Superior temporal gyrus (tissue), 1 donor: Measurements from ENCODE around the gene POLE.

Experiments
- DNase-seq: peaks from one replicate; pipeline ENCODE4 v3.0.0-alpha.2; 2016; ENCODE audit errors: extremely low spot score

Gene POLE, protein sequence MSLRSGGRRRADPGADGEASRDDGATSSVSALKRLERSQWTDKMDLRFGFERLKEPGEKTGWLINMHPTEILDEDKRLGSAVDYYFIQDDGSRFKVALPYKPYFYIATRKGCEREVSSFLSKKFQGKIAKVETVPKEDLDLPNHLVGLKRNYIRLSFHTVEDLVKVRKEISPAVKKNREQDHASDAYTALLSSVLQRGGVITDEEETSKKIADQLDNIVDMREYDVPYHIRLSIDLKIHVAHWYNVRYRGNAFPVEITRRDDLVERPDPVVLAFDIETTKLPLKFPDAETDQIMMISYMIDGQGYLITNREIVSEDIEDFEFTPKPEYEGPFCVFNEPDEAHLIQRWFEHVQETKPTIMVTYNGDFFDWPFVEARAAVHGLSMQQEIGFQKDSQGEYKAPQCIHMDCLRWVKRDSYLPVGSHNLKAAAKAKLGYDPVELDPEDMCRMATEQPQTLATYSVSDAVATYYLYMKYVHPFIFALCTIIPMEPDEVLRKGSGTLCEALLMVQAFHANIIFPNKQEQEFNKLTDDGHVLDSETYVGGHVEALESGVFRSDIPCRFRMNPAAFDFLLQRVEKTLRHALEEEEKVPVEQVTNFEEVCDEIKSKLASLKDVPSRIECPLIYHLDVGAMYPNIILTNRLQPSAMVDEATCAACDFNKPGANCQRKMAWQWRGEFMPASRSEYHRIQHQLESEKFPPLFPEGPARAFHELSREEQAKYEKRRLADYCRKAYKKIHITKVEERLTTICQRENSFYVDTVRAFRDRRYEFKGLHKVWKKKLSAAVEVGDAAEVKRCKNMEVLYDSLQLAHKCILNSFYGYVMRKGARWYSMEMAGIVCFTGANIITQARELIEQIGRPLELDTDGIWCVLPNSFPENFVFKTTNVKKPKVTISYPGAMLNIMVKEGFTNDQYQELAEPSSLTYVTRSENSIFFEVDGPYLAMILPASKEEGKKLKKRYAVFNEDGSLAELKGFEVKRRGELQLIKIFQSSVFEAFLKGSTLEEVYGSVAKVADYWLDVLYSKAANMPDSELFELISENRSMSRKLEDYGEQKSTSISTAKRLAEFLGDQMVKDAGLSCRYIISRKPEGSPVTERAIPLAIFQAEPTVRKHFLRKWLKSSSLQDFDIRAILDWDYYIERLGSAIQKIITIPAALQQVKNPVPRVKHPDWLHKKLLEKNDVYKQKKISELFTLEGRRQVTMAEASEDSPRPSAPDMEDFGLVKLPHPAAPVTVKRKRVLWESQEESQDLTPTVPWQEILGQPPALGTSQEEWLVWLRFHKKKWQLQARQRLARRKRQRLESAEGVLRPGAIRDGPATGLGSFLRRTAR (N-terminal part only)

DNA sequence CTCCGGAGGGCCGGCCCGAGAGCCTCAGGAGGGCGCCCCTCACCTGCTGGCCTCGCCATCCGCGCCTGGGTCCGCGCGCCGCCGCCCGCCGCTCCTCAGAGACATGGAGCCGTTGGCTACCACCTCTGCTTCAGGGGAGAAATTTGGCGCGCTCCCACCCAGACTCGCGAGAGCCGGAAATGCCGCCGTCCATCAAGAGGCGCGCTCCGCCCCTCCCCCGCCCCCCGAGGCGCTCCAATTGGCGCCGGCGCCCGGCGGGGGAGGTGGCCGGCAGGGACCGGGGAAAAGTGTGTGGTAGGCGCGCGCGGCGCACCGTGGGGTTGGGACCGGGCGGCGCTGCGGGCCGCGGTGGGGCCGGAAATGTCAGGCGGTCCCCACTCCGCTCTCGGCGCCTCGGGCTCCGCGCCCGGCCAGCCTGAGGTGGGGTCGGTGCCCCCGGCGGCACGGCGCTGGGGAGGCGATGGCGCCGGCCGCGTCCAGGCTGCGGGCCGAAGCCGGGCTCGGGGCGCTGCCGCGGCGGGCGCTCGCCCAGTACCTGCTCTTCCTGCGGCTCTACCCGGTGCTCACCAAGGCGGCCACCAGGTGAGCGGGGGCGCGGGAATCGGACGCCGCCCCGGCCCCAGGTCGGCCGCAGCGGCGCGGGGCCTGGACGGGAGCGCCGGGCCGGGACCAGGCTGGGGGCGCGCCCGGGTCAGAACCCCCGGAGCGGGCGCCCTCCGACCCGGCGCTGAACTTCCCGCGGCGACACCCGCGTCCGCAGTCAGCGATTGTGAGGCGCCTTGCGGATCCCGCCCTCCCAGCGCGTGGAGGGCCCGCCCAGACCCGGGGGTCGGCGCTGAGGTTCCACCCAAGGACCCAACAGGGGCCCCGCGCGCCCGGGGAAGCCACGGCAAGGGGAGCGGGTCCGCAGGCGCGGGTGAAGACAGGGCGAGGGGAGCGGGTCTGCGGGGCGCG, at the start of gene POLE, which contains the start of gene PXMP2:
TSS of gene POLE (minus strand) at position 132 of the 954 bp plus-strand sequence. CDS start at position 105, 27 bp downstream.
TSS of gene PXMP2 (plus strand) at position 377 of the 954 bp plus-strand sequence. CDS start at position 461, 84 bp downstream.
- DNase-seq, result peak; percentile 84

DNA sequence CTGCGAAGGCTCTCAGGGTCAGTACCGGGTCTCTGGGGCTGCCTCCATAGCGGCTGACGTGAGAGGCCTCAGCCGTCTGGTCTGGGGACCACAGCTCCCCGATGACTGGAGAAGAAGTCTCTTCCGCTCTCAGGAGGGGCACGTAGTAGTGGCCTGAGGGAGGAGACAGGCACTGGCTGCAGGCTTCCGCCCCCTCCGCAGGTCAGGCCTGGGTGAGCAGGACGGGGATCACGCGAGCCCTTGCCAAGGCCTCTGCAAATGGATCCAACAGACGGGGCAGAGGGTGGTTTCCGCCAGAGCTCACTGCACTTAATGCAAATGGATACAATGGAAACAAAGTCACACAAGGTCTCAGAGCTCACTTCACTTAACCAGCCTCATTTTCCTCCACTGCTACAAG, 49.8 kb upstream of the POLE start:
- no peak for DNase-seq

DNA sequence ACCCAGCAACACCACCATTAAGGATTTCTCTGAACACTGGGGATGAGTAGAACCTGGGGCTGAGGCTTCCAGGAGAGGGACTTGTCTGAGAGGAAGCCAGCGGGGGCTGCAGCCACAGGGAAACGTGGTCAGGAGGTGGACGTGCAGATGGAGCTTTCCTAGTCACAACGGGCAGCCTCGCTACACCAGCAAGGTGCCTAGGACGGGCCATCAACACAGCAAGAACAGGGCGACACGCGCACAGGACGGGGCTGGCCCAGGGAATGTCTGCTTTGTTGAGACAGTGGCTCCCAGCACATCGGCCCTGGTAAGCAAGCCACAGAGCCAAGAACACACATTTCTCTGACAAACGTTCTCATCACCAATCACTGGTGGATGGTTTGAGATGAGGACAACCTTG, 49.2 kb upstream of the POLE start:
- DNase-seq, result no peak

DNA sequence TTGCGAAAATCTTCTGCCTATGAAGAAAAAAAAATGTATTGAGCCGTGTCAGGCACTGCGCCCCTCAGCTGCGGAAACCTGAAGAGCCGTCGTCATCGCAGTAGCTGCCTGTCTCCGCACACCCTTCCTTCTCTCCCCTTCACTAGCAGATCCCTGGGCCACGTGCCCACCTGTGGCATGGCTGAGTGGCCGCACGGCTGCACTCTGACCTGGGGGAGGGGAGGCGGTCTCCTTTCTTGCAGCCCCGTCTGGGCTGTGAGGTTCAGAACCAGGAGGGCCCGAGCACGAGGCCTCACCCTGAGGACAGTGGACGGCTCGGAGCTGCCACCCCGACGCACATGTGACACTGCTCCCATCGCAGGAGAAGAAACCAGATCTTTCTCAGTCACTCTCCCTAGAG, 48.4 kb upstream of the POLE start:
- no peak for DNase-seq

DNA sequence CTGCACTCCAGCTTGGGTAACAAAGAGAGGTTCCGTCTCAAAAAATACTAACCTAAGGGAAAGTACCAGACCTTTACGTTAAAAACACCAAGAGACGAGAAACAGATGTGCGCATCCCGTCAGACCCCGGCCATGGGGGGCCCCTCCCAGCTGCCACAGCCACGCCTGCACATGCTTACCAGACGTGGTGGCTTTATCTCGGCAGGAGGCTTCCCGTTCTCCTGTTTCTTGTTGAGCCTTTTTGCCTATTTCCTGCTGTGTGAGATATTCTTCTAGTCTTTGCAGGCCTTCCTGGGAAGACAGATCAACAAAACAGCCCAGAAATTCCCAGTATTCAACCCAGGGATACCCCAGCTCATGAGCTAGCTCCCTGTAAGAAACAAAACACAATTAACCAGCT, 47.1 kb upstream of the POLE start:
- no peak for DNase-seq

DNA sequence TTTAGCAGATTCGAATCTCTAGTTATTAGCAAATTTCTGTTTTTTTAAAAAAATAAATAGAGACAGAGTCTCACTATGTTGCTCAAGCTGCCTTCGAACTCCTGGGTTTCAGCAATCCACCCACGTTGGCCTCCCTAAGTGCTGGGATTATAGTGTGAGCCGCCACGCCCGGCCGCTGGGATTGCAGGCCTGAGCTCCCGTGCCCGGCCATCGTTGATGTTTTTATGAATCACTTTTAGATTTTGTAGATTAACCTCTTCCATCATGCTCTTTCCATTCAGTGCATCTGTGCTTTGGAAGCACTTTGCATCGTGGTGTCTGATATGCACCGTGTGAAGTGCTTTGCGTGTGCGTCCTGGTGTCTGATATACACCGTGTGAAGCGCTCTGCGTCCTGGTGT, 44.4 kb upstream of the POLE start:
- DNase-seq, result no peak

DNA sequence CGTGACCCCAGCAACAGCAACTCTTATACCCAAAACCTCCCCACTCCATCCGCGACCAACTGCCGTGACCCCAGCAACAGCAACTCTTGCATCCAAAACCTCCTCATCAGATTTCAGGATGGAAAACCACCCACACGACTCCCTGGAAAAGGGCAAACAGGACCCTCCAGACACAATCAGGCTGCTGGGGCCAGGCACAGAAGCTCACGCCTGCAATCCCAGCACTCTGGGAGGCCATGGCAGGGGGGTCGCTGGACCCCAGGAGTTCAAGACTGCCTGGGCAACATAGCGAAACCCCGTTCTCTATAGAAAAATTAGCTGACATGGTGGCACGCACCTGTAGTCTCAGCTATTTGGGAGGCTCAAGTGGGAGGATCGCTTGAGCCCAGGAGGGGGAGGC, 43.2 kb upstream of the POLE start:
- DNase-seq, result no peak

DNA sequence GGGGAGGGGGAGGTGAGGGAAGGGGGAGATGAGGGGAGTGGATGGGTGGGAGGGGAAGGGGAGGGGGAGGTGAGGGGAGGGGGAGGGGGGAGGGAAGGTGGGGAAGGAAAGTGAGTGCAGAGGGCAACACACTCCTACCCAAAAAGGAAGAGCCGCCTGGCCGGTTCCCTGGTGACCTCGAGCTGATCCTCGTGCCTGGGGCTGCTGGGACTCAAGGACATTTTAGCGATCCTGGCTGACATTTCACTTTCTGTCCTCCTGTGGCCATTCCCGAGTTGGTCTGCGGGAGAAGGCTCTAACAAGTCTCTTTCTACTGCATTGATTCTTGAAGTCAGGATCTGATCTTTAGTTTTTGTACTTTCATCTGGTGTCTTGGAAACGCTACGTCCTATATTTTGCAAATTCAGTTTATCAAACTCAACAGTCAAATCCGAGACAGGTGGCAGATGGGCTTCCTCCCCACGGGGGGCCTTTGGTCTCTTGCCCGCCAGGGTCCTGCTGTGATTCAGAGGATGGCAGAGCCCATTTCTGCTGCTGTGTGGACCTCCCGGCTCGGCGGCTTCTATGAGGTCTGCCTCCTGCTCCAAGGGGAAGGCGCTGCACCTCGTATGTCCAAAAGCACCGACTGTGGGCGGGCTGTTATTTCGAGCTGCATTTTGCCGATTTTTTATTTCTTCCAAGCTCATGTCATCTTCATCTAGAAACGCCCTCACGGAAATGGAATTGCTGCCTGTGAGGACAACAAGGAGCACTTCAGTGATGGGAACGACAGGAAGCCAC, 42.6 kb upstream of the POLE start:
- peak; percentile 44 for DNase-seq

DNA sequence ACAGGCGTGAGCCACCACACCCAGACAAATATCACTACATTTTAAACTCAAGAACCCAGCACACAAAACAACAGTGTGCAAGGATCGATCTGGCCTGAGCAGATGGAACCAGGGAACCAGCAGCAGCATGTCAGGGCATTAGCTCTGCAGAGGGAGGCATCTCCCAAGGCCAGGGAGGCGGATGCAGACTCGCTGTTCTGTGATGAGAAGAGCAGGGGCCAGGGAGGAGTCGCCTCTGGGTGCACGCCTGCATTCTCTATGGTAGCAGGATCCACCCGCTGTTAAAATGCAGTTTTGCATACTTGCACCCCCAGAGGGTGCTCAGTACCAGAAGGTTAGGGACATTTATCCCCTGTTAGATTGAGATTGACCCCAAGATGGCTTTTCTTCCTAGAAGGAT, 41.4 kb upstream of the POLE start:
- no peak for DNase-seq

DNA sequence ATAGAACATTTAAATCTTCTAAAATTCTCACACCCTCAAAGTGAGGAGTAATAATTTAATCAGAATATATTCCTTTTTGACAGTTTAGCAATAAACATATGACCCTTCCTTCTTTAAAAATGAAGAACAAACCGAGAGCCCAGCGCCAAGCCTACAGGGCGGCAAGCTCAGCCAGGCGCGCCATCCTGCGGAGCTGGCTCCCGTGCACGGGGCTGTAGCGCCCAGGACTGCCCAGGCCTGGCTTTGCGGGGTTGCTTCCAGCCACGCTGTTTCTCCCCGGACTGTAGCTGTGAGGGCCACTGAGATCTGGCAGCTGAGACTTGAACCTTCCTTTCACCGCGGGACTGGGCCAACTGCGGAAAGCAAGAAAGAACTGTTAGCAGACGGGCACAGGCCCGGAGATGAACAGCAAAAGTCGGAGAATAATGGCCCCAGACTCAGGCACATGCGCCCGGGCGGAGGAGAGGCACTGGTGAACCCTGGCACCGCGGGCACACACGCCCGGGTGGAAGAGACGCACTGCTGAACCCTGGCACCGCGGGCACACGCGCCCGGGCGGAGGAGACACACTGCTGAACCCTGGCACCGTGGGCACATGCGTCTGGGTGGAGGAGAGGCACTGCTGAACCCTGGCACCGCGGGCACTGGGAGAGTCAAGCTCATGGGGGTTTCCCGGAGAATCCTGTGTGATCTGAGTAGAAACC, 40.1 kb upstream of the POLE start:
- no peak for DNase-seq

DNA sequence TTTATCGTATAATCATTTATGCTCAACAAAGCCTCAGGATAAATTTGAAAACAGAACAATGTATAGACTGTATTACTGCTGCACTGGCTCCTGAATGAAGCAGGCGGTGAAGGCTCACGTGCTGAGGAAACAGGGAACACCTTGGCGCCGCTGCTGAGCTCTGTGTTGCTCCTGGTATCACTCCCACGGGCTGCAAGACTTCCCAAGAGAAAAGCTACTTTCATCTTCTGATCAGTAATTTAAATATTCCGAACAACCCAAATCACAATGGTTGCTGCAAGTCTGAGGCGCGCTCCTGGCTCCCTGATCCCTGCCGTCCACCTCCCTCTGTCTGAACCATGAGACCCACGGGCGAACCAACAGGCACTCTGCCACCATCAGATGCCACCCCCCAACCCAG, 39.2 kb upstream of the POLE start:
- DNase-seq, result no peak

DNA sequence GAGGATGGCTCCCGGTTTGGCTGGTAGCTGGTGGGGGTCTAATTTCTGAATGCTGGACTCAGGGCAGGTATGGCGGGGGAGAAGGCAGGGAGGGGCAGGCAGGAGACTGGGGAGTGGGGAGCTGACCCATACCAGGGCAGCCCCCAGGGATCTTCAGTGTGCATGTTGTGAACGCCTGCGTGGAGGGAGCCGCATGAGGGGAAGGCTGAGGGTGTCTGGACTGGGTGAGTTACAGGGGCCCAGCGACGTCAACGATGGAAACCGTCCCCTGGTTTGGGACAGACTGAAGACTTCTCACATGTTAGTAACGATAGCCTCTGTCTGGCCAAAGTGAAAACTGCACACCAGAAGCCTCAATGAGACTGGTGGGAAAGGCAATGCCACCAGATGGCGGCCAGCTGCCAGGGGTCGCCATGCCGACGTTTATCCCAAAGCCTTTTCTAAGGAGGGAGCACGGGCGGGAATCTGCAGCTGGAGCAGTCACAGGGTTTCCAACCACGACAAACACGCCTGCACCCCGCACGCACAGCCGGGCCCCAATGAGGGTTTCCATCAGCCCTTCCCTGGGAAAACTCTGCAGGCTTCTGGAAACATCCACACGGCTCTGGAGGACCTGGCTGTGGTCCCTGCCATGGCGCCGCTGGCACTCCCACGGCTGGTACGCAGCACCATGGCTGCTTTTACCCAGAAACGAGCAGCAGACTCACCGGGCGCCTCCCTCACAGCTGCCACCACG, 37.5 kb upstream of the POLE start:
- no peak for DNase-seq

DNA sequence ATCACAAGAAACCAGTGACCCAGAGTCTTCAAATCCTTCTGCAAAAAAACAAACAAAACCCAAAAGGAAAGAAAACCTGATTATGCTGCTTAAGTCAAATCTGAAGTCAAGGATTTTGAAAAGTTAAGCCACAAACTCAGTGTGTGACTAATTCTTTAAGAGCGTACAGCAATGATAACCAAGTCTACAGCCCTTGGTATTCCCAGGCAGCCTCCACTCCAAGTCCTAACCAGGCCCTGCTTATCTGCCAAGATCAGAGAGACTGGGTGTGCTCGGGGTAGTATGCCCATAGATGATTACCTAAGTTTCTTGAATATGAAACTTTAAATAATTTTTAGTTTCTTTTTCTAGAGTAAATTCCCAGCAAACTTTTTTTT, 36.6 kb upstream of the POLE start:
- DNase-seq, result no peak

DNA sequence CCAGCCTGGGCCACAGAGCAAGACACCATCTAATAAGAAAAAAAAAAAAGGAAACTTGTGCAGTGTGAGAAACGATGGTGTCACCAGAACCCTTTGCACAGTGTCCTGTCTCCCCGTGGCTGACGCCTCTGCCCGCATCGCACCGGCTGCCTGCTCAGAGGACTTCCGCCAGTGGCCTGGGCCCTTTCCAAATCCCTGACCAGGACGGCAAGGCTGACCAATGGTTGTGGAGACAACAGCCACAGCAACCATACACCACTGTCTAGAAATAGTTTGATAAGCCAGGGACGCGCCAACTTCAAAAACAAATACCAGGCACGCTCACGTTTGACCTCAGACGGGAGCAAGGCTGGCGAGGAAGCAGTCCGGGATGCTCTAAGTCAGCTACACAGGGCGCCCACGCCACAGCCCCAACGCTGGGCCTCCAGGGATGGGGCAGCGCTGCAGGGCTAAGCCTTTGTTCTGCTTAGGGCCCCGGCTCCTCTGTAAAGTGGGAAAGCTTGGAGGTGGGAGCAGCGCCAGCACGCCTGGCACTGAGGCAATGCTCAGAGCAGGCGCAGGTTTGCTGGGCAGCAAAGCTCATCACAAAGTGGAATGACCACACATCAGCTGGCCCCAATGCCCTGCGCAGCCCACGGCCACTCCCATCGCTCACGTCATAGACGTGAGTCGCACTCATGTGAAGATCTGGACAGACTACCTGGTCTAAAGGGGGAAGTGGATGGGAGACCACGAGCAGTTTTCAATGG, 36.0 kb upstream of the POLE start:
- DNase-seq, result no peak

DNA sequence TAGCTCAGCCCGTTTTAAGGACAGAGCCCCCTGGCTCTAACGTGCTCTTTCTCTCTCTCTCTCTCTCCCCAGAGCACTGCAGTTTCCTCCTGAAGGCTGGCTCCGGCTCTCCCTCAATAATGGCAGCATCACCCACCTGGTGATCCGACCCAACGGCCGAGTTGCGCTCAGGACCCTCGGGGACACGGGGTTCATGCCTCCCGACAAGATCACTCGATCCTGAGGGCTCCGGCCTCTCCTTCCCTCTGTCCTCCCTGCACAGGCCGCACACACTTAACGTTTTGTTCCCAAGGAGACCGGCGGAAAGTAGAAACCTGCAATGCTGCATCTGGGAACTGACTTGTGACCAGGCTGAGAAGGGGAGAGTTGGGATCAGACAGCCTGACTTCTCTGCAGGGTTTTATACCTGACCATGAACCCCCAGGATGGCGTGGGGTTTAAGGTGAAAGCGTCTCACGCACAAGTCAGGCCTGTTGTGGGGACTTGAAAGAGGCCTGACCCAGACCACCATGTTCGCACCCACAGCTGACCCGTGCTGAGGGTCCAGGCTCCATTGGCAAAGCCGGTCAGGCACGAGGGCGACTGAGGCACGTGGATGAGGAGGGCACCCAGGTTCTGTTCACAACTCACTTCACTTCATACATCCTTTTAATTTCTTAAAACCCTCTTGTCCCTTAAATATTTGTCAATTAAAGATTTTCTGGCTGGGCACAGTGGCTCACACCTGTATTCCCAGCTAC, 33.6 kb upstream of the POLE start:
- no peak for DNase-seq

DNA sequence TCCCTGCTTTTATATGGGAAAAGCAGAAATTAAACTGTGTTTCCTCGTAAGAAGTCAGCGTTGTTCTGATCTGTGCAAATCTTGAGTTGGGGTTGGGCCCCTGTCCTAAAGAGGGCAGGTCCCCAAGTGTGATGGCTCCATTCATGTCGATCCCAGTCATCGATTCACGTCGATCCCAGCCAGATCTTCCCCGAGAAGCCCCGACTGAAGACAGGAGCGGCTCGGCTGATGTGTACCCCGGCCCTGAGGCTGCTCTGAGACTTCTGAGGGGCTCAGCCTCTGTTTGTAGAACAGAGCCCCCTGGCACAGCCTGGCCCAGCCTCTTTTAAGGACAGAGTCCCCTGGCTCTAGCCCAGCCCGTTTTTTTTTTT, 32.8 kb upstream of the POLE start:
- DNase-seq, result no peak
